ENCODE measurements around the gene AGAP1. TPM values are rescaled to one million over a fixed set of nuclear protein-coding genes. Genes with fewer than 3 reads are reported as not detected.

The AGAP1 gene
- total and polyA plus RNA-seq, 4 donors: 2.0 to 8.5 (median 5.4) TPM

- Histone ChIP-seq H3K36me3 (ENCODE audit: control insufficient read depth in 4 of 4, insufficient read depth in 3 of 4, low read depth in 1 of 4, low read length in 3 of 4) (peaks cover 0 to 1% (median 0%) of the 10 kb centered on the region in 4 donors), H3K4me3 (ENCODE audit: low read depth in 1 of 3, low read length in 3 of 3) (peak overlapping the region in 1 of 3 donors; percentile 25), H3K9me3 (ENCODE audit: control insufficient read depth in 4 of 4, low read length in 3 of 4) (no peaks in the 10 kb centered on the region), H3K27ac (ENCODE audit: low read depth in 1 of 2, low read length in 2 of 2) (no peak overlapping the region), H3K9ac (ENCODE audit: low read depth in 1 of 2, low read length in 2 of 2) (no peak overlapping the region), H3K4me1 (ENCODE audit: control insufficient read depth in 4 of 4, insufficient read depth in 4 of 4, low read length in 3 of 4) (peaks cover 22 to 45% (median 28%) of the 10 kb centered on the region in 4 donors), H3K27me3 (ENCODE audit: control insufficient read depth in 4 of 4, insufficient read depth in 4 of 4, low read length in 3 of 4) (peaks cover 0 to 49% (median 13%) of the 10 kb centered on the region in 4 donors)
- 4% methylated on average over 67 of the region's 67 CpGs for WGBS
- no peak for DNase-seq (ENCODE audit: low spot score)
- TF ChIP-seq JUND (IDR thresholded peaks at IDR 0.05): no peak
- no peak for TF ChIP-seq ATF3 (IDR thresholded peaks at IDR 0.05)
- no peak for TF ChIP-seq FOXA2 (IDR thresholded peaks at IDR 0.05)
- TF ChIP-seq REST (IDR thresholded peaks at IDR 0.05): no peak
- no peak for TF ChIP-seq CTCF (IDR thresholded peaks at IDR 0.05; ENCODE audit: low read depth, low read length, missing input control)
- TF ChIP-seq EGR1 (IDR thresholded peaks at IDR 0.05; ENCODE audit: low read depth in 2 of 2): no peak
- no peak for TF ChIP-seq YY1 (IDR thresholded peaks at IDR 0.05)
- TF ChIP-seq GABPA (IDR thresholded peaks at IDR 0.05 in 1 of 2, conservative IDR thresholded peaks at IDR 0.05 in 1 of 2): no peak
- TF ChIP-seq HNF4A (conservative IDR thresholded peaks at IDR 0.05): no peak
- TF ChIP-seq ZBTB33 (IDR thresholded peaks at IDR 0.05): no peak
- TF ChIP-seq MAX (IDR thresholded peaks at IDR 0.05): no peak
- no peak for TF ChIP-seq TAF1 (conservative IDR thresholded peaks at IDR 0.05)
- no peak for TF ChIP-seq RXRA (IDR thresholded peaks at IDR 0.05)
- no peak for TF ChIP-seq SP1 (IDR thresholded peaks at IDR 0.05)
- no peak for TF ChIP-seq HNF4G (IDR thresholded peaks at IDR 0.05)
- no peak for TF ChIP-seq RAD21 (IDR thresholded peaks at IDR 0.05)
- no peak for TF ChIP-seq FOXA1 (IDR thresholded peaks at IDR 0.05)
- TF ChIP-seq NR2F2 (IDR thresholded peaks at IDR 0.05): no peak
Measured at GRCh38 chr2:236164201-236164924, 670.5 kb downstream of the AGAP1 start.

Data from liver (tissue), 9 donors.